GM18498 (cell line): ENCODE results near the gene ZNF433.
"Not testable (repeated sequence)": the region's sequence is repeated elsewhere in the genome, so short reads cannot be mapped to it uniquely, and the experiment has no call there.

Experiments
- ATAC-seq: cut with Tn5 transposase; IDR thresholded peaks from one replicate; pipeline ENCODE4 v1.9.1; 2021; ENCODE audit warnings: mild to moderate bottlenecking, moderate library complexity; ENCODE audit not compliant: unreplicated experiment

The ZNF433 gene

GRCh38 chr19:12035220-12036172 is at the start of gene ZNF433:
Gene ZNF433, minus strand, starts transcription at chr19:12035679. Its CDS starts 140 bp downstream, at chr19:12035539.
- ATAC-seq, result peak; percentile 94

GRCh38 chr19:12083336-12083735 is 47.9 kb upstream of the ZNF433 start:
- not testable (repeated sequence) for ATAC-seq

- ATAC-seq, result no peak
These were observed 41.9 kb upstream of the ZNF433 start for GRCh38 chr19:12077375-12077774.

GRCh38 chr19:12076331-12076730 is 40.9 kb upstream of the ZNF433 start:
- not testable (repeated sequence) for ATAC-seq

- ATAC-seq, result no peak
These were observed 40.2 kb upstream of the ZNF433 start for GRCh38 chr19:12075538-12076139.

GRCh38 chr19:12064590-12065538 is 29.4 kb upstream of the ZNF433 start, which contains the start of gene ZNF844:
Gene ZNF844, plus strand, starts transcription at chr19:12064731. Its CDS starts 143 bp downstream, at chr19:12064874.
- peak; percentile 78 for ATAC-seq

- no peak for ATAC-seq
These were observed 20.3 kb upstream of the ZNF433 start for GRCh38 chr19:12055784-12056183.

- ATAC-seq, result peak; percentile 83
These were observed 17.2 kb upstream of the ZNF433 start, which contains the start of gene ZNF878 for GRCh38 chr19:12052497-12053169. Gene ZNF878, minus strand, starts transcription at chr19:12052961. Its CDS starts 160 bp downstream, at chr19:12052801.

GRCh38 chr19:12052091-12052496 is 16.6 kb upstream of the ZNF433 start:
- ATAC-seq, result peak; percentile 14

- no peak for ATAC-seq
These were observed 12.4 kb upstream of the ZNF433 start for GRCh38 chr19:12047868-12048267.

- no peak for ATAC-seq
These were observed 8.4 kb upstream of the ZNF433 start for GRCh38 chr19:12043752-12044422.

- no peak for ATAC-seq
These were observed 7.4 kb upstream of the ZNF433 start for GRCh38 chr19:12042893-12043292.

- no peak for ATAC-seq
These were observed 859 bp downstream of the ZNF433 start for GRCh38 chr19:12034620-12035019.

GRCh38 chr19:12034198-12034597 is 1.3 kb downstream of the ZNF433 start:
- ATAC-seq, result no peak

- no peak for ATAC-seq
These were observed 19.7 kb downstream of the ZNF433 start for GRCh38 chr19:12015753-12016116.

- no peak for ATAC-seq
These were observed 20.3 kb downstream of the ZNF433 start for GRCh38 chr19:12015015-12015752.

GRCh38 chr19:12000152-12000981 is 35.1 kb downstream of the ZNF433 start:
- peak; percentile 54 for ATAC-seq

- ATAC-seq, result no peak
These were observed 40.3 kb downstream of the ZNF433 start for GRCh38 chr19:11995174-11995573.
